NCI-H2227 (cell line): ENCODE data around the gene LACTBL1.
"Not testable (repeated sequence)": the region's sequence is repeated elsewhere in the genome, so short reads cannot be mapped to it uniquely, and the experiment has no call there.

Experiments
- DNase-seq: peaks from one replicate; lab custom pipeline; 2025; ENCODE audit not compliant: unreplicated experiment; lab: John Stamatoyannopoulos, UW

The LACTBL1 gene

GRCh38 chr1:22945171-22945570 is 27.5 kb downstream of the LACTBL1 start:
- not testable (repeated sequence) for DNase-seq

GRCh38 chr1:22944346-22945055 is 28.2 kb downstream of the LACTBL1 start:
- no peak for DNase-seq

GRCh38 chr1:22941257-22941656 is 31.4 kb downstream of the LACTBL1 start:
- DNase-seq = no peak

- DNase-seq = no peak
Observed at GRCh38 chr1:22936681-22937080, 36.0 kb downstream of the LACTBL1 start.

- DNase-seq = no peak
Observed at GRCh38 chr1:22935433-22935832, 37.2 kb downstream of the LACTBL1 start.

GRCh38 chr1:22932803-22933470 is 39.7 kb downstream of the LACTBL1 start:
- no peak for DNase-seq

- peak; percentile 56 for DNase-seq
Observed at GRCh38 chr1:22930240-22930912, 42.3 kb downstream of the LACTBL1 start.

GRCh38 chr1:22925111-22925510 is 47.6 kb downstream of the LACTBL1 start:
- no peak for DNase-seq

- no peak for DNase-seq
Observed at GRCh38 chr1:22922640-22923039, 50.0 kb downstream of the LACTBL1 start.

GRCh38 chr1:22921452-22922126 is 51.1 kb downstream of the LACTBL1 start:
- DNase-seq = no peak

- DNase-seq = no peak
Observed at GRCh38 chr1:22920734-22921451, 51.8 kb downstream of the LACTBL1 start.

GRCh38 chr1:22920026-22920733 is 52.5 kb downstream of the LACTBL1 start:
- DNase-seq = no peak

GRCh38 chr1:22919341-22920025 is 53.2 kb downstream of the LACTBL1 start:
- no peak for DNase-seq

- DNase-seq = no peak
Observed at GRCh38 chr1:22918644-22919043, 54.0 kb downstream of the LACTBL1 start.

GRCh38 chr1:22917989-22918388 is 54.7 kb downstream of the LACTBL1 start:
- no peak for DNase-seq

- peak; percentile 28 for DNase-seq
Observed at GRCh38 chr1:22916471-22916820, 56.2 kb downstream of the LACTBL1 start.

- DNase-seq = peak; percentile 21
Observed at GRCh38 chr1:22915816-22916470, 56.7 kb downstream of the LACTBL1 start.

- DNase-seq = no peak
Observed at GRCh38 chr1:22915231-22915630, 57.4 kb downstream of the LACTBL1 start.

- no peak for DNase-seq
Observed at GRCh38 chr1:22914633-22915217, 57.9 kb downstream of the LACTBL1 start.
